HG02840 (cell line): ENCODE results near the gene EGFR.

Experiments used
- ATAC-seq: cut with Tn5 transposase; IDR thresholded peaks from one replicate; pipeline ENCODE4 v1.9.1; 2021; ENCODE audit warnings: mild to moderate bottlenecking, moderate library complexity, moderate number of reproducible peaks; ENCODE audit not compliant: unreplicated experiment, low FRiP score

EGFR gene

DNA sequence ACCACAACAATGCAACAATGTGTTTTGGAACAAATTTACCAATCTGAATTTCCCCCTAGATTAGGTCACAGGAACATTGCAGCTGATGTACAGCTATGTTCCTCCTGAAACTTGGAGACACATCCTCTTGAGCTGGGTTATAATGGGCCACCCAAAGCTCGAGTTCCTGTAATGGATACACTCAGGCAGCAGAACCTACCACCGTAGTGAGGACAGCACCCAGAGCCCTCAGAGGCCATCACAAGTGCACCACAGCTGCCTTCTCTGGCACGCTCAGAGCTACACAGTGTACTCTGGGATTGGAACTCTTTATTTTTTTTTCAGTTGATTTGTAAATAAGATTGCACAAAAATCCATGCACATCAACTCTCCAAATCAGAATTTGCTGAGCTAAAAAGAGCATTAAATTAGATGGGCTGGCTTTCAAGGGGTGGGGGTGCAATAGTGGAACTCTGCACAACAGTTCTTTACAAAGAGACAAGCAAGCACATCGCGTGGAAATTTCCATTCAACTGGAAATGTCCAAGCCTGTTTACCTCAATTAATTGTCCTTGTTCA is 56.7 kb downstream of the EGFR start:
- no peak for ATAC-seq

DNA sequence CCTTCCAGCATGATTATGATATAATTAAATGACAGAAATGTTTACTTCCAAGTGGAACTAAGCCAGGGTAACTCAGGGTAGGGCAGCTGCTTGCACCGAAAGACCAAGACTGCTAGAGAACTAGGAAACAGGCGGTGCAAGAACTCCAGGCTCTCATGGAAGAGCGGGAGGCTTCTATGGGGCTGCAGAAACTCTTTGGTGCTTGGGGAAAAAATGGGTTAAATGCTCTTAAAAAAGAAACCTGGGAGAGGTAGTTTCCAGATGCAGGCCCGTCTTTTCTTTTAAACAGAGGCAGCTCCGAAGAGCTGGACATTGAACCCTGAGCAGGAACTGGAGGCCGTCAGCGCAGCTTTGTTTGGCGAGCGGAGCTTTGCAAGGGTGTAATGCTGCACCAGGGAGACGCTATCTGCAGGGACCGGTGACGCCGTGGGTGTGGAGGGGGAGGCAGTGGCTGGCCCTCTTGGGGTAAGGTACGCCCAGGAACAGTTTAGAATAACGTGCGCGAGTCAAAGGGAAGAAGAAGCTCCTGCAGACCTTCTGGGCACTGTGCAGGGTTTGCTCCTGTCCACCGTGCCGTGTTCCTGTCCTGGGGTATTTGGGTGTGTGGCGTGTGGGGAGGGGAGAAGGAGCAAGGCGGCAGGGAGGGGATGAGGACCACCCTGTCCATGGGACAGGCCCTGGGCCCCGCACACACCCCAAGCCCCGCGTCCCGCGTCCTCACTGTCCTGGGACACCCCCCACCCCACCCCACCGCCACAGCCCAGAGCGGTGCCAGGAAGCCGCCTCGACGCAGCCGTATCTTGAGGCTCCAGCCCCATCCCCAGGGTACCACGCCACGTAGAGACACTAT is 59.0 kb downstream of the EGFR start:
- no peak for ATAC-seq

DNA sequence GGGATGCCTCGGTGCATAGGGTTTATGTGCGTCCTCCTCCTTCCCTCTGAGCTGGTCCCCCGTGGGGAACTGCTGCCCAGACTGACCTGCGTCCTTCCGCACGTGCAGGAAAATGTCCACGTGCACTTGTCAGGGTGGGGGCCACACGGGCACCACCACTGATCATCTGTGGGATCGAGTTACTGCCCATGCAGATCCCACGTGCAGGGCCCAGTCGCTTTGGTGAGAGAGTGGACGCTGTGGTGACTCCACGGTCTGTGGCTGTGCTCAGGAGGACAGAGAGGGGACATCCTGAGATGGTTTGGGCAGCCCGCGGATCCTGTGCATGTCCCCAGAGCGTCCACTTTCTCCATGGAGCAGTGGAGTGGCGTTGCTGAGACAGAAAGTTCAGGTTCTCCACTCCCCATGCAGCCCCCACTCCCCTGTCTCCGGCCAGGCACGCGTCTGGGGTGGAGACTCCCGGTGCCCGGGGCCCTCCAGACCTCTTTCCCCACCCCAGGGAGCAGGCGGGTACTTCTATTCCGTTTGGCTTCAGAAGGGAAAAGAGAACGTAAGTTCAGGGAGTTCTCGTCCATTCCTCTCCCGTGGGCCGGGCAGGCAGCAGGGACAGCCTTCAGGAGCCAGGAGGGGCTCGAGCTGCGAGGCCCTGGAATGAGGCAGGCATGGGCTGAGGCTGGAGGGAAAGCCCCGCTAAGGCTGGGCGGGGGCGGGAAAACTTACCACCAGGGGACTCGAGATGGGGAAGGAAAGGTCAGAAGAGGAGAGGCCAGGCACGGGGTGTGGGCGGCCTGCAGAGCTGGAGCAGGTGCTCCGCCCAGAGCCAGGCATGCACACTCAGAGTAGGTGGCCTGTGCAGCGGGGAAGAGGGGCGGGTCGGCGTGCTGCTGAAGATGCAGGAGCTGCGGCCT is 59.9 kb downstream of the EGFR start:
- no peak for ATAC-seq

DNA sequence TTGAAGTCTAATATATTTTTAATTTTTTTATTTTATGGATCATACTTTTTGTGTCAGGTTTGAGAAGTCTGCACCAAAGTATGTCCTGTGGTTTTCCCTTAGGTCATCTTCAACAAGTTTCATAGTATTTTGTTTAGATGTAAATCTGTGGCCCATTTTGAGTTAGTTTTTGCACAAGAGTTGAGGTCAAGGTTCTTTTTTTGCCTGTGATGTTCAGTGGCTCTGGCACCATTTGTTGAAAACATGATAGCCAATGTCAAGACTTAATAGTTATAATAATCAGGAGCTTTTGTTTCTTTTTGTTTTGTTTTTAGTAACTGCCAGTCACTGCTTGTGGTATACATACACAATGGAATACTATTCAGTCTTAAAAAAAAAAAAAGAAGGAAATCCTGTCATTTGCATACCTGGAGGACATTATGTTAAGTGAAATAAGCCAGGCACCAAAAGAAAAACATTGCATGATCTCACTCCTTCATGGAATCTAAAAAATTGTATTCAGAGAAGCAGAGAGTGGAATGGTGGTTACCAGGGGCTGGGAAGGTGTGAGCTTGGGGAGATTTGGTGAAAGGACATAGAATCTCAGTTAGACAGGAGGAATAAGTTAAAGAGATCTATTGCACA is 61.3 kb downstream of the EGFR start:
- no peak for ATAC-seq

DNA sequence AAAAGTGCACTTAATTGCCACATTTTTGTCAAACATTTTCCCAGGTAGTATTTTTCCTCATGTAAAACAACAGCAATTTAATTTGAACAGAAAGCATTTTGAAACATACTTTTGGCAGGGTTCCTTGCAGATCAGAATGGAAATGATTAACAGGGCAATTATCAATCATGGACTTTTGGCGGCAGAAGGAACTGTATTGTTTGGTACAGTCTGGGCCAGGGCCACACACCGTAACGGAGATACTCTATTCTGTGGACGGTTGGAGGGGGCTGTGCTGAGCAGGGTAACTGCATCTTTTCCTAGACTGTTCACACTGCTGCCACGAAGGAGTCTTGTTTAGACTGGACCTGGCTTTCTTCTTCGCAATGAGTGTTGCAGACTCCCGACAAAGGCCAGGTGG is 62.3 kb downstream of the EGFR start:
- ATAC-seq = no peak

DNA sequence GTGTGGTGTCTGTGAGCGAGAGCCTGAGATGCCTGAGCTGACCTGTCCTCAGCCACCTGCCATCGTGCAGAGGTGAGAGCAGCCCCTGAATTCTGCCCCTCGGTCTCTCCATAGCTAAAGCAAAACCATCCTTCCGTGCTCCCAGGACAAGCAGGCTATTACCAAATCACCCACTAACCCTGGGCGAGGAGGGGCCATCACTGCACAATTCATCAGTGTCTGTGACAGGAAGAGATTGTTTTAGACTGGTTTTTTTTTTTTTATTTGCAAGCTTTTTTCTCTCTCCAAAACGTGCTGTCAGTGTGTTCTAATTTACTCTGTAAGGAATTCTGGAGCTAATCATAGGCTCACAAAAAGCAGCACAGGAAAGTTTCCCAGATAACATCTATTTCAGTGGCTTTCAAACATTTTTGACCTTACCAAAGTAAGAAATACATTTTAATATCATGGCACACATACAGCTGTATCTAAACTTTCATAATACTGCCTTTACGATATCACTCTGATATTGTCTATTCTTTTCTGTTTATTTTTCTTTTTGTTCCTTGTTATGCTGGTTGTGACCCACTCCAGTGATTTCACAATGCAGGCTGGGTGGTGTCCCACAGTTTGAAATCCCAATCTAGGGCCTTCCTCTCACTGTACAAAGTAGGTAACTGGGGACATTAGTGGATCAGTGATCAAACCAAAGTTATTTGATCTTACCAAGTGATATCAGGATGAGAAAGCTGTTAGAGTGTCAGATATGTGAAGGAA is 62.8 kb downstream of the EGFR start:
- no peak for ATAC-seq

DNA sequence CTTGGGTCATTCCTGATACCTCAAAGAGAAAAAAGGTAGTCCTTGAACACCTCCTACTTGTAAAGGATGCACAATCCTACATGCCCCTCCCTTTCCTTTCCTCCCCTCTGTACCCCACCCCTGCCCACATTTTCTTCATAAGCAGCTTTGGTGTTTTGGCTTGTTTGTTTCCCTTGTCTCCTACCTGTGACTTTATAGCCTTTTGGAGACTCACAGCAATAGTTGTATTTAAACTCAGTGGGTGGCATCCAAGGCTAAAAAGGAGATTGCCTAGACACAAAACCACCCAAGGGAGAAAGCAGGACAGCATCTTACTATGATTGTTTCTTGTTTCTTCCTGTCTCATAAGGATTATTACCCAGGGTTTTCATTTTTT is 63.4 kb downstream of the EGFR start:
- ATAC-seq = no peak

DNA sequence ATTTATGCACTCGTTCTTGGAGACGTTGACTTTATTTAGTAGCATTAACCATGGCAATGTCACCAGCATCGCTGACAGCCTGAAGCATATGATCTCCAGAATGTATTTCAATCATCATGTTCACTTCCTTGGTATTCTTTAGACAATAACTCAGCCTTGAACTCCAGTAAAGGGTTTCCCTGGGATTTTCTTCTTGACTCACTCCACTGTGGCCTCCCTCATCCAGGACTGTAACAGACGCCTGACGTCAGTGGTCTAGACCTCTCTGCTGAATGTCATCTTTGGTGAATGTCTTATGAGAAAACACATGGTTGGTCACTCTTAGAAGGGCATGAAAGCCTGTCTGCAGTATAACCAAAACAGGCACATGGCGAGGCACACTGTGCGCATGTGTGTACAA is 64.4 kb downstream of the EGFR start:
- no peak for ATAC-seq

DNA sequence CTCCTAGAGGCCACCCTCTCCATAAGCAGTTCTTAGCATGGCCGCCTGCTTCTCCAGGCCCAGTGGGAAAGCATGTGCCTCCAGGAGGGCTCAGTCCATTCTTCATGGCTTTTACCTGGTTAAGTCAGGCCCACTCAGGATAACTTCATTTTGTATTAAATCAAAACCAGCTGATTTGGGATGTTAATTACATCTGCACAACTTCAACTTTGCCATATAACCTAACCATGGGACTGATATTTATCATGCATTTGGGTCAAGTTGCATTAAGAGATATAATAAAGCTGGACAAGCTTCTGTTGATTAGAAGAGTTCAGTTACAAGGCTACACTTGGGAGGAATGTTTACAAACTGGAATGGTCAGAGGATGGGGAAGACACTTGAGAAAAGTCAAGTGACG is 65.5 kb downstream of the EGFR start:
- no peak for ATAC-seq

DNA sequence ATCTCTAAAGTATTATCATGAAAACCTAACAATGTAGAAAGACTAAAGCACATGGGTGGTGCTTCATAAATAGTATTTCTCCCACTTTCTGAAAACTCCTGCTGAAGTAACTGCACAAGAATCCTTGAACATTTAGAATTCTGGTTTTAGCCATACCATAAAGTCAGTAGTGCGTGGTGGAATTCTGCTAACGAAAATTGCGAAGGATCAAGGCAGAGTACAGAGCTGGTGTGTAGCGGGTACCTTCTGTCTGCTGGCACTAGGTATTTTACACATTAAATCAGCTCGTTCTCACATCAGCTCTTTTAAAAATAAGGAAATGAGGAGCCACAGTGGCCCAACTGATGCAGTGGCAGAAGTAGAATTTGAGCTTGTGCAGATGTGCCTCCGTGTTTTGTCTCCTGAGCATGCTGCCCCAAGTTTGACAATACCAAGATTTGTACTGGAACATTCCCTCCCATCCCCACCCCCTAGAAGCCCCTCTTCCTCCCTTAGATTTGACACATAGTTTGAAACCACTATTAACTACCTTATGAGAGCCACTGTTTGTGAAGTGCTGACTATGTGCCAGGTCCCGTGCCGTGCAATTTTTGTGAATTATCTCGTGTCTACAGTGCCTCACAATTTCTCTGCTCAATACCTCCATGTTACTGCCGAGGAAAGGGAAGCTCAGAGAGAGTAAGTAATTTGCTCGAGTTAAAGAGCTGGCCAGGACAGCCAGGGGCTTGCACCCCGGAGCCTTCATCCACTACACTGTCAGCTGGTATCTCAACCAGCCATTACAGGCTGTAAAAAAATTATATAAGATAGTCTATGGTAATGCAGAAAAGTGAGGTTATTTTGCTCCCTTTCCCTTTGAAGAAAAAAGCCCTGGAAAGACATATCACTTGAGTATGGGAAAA is 66.9 kb downstream of the EGFR start:
- no peak for ATAC-seq

DNA sequence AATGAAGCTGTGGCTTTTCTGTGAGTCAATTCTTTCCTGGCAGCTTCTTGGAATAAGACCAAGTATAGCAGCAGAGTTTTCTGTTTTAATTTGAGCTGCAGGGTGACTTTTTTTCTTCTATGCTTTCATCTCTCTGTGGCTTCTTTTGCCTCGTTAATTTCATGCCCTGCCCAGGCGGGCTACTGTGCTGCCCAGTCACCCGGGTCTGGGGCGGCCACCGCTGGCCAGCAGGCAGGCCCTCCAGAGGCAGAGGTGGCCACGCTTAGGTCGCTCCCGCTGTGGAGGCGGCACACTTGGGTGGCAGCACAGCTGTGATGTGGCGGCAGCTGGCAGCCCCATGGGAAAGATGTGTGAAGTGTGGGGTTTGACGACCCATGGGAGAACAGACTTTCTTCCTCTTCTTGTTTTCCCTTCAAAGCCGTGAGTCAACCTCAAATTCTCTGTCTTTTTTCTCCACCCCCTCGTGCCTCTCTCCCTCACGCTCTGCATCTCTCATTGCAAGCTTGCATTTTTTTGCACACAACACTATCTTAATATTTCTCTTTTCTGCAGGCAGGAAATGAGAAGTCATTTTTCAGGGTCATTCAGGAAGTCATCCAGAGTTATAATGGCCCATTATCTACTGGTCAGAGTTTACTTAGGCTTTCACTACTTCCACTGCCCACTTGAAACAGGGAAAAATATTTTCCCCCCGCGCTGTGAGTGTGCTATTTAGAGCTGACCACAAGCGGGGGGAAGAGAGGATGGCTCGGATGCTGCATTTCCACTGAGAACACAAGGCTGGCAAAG is 67.8 kb downstream of the EGFR start:
- no peak for ATAC-seq

DNA sequence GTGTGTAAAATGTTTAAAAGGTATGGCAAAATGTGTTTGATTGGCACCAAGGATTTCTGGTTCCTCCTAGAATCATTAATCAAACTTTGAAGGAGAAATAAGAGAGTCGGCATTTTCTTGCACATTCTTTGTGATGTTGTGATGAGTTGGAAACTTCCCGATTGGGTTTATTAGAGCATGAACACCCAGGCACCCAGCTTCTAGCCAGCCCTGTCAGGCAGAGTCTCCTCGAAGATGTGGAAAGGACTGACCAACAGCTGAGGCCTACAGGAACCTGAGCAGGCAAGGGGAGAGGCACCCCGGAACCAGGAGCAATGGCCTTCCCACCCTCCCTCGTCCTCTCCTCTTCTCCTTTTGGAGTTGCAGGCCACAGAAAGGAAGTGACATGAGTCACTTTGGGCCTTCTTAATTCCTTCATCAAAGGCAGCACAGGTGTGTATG is 68.7 kb downstream of the EGFR start:
- no peak for ATAC-seq

DNA sequence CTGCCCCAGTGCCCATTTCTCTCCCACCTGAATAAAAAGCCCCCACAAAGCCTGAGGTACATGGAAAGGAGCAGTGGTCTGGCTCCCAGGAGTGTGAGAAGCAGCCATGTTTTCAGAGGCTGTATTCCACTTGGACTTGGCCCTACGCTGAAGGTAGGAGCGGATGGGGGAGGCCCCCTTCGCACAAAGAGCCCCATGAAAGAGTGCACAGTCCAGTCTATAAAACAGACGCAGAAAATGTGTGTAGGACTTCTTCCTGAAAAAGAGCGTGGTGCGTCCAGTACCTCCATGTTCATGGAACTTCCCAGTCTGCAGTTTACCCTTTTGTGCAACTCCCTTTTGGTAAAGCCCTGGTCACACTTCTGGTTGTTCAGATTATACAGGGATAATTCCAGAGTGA is 69.3 kb downstream of the EGFR start:
- no peak for ATAC-seq

DNA sequence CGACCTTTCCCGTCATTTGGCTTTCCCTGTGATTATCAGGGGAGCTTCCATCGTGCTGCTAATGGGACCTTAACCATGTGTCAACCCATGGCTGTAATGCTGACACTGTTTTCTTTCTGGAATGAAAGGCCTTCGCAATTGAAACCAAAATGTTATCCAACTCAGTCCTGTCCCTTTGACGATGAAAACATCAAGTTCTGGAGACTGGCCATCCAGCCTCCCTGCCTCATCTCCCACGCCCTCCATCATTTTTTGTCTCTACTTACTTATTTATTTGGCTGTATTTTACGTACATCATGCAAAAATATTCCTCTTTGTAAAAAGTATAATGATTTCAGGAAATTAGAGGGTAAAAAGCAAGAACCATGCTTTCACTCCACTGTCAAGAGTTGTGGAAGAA is 69.8 kb downstream of the EGFR start:
- ATAC-seq = no peak

DNA sequence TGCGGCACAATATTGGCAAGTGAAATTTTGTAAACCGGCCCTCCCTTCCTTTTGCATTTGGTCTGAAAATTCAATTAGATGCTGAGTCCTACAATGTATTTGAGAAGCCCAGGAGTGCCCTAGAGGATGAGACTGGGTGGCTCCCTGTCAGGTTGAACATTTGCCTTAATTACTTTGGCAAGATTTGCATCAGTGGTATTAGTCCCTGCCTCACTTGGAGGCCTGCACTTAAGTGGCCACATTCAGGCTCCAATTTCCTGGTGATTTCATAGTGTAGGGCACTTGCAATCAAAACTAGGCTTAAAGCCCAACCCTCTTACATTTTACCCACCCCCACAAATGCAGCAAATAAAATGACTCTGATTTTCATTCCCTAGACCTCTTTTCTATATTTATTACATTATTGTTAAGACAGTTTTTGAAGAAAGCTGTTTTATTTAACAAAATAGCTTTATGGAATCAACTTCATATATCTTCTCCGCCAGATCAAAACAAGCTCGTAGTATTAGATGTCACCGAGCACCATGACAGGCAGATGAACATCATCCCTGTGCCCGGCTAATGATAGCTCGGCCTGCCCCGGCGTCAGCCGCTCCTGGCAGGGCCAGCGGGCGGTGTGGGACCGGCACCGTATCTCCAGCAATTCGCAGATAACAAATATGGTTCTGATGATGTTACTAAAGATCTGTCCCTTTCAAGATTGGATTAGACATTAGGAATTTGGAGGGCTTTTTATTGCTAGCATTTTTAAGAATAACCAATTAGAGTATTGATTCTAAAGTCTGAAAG is 73.6 kb downstream of the EGFR start:
- ATAC-seq = no peak

DNA sequence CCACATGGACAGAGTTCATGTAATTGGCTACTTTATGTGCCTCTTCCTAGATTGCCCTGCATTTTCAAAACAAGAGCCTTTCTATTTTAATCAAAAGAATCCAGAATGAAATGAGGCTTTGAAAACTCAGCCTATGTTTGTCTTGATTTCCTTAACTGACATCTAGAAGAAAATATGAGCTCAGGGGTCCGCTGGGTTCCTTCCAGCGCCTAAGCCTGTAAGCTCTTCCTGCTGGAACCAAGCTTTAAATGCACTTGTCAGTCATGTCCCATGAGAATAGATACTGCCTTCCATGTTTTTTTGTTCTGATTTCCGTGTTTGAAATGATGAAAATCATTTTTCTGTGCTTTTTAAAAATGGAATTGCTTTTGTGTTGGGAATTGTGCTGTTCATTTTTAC is 74.2 kb downstream of the EGFR start:
- ATAC-seq = no peak

DNA sequence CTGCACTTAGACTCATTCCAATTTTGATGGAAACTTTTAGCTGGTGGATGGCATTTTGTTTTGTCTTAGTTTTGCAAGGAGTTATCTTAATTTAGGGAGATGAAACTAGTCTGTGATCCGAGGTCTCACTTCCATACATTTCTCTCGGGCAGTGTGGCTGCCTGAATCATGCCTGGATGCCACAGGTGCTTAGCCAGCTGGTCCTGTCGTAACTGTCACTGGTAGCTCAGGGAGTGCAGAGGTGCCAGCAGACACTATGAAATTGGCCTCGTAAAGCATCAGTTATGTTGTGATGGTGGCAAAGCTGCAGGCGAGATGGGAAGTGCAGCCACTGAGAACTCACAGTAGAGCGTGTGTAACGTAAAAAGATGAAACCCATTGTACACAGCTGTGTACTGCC is 74.9 kb downstream of the EGFR start:
- ATAC-seq = no peak
